Cardiac septum (tissue), 1 donor: ENCODE measurements around the gene DMRTC2. TPM values are rescaled to one million over a fixed set of nuclear protein-coding genes. Genes with fewer than 3 reads are reported as not detected.

Source experiments
- DNase-seq: peaks from one replicate; pipeline ENCODE4 v3.0.0-alpha.2; 2020; ENCODE audit warnings: low spot score
- intact Hi-C: fragments of 100-400 bp; cut with DNase I; formaldehyde crosslinking; loops from one replicate; pipeline ENCODE4 v1.14.0; 2022
- microRNA-seq: library from miRNA; unstranded; fragments of <30 nt; microRNA quantifications from one replicate; pipeline ENCODE4 v1.2.0, GENCODE V29; 2020
- total RNA-seq: library from RNA; stranded (reverse); fragmentation: NEBNext Ultra II Directional; extraction: Animal tissue kit (Norgen Biotek cat#: 25700); gene quantifications from one replicate; pipeline ENCODE4 v1.2.1, GENCODE V29; 2021
- donor health status: DM: no; HTN: no; CAD: no.

The DMRTC2 gene
- total RNA-seq, 1 donor from 2014 or later: not detected

DNA sequence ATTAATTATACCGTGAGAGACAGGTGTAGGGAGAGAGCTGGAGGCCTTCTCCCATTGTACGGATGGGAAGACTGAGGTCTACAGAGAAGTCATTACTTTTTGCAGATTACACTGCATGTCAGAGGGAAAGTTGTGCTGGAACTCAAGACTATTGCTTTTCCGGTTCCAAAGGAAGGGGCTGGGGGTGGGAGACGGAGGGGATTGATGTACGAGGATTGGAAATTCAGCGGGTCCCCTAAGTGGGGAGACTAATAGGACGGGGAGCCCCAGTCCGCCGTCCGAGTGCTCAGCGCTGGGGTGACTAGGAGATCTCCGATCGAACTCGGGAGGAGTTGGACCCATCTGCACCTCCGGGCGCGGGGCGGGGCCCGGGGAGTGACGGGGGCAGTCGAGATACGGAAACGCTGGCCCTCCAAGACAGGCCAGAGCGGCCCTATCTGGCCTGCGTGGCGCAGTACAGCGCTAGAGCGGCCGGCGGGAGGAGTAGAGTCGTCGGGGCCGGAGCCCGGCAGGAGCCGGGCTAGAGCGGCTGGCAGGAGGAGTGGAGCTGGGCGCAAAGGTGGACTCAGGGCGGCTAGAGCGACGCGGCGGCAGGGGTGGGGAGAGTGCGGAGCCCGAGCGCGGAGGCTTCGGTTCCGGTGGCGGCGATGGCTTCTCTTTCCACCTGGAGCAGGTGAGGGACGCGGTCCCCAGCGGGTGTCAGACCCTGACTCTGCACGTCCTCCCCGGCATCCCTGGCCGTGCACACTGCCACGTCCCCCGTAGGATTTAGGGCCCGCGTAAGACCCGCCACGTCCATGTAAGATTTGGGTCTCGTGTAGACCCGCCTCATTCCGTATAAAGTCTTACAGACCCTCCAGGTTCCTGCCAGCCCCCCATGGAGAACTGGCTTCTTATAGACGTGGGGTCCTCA lies 39.2 kb downstream of the DMRTC2 start:
- DNase-seq: peak; percentile 96
- intact Hi-C loops: loop anchor here (2.0 to 5.0 kb wide), 2 partner anchors 23 to 73 kb away; partner anchors contain the start of genes RABAC1 and RPS19

DNA sequence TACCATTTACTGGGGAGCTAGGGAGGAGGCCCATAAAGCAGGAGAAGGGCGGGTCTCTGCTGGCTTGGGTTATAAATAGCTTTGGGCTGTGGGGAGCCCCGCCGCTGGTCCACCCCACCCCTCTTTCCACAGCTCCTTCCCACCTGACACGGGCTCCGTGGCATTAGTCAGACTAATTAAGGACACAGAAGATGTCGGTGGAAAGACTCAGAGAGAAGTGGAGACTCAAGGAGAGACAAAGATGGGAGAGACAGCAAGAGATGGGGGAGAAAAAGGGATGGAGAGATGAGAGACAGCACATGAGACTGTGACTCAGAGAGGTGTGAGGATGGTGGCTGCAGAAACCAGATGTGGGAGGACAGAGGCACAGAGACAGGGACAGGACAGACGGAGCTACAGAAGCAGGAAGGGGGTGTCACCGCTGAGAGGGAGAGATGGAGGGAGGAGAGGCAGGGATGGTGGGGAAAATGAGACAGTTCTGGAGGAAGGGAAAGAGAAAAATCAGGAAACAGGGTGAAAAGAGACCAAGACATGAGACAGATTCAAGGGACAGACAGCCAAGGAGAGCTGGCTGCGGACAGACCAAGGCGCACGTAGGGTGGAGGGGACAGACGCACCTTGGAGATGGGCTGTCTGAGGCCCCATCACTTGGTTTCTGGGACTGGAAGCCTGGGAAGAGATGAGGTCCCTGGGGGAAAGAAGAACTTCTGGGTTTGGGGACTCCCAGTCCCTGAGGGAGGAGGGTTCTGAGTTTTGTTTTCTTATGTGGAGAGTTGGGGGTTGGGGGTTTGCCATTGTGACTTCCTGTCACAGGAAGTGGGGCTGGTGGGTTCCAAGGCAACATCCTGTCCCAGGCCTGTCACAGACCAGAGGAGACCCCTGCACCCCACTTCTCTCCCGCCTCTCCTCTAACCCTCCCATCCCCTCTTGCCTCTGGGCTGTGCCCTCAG lies 42.2 kb downstream of the DMRTC2 start:
- no peak for DNase-seq
- intact Hi-C loops: no loop called here

DNA sequence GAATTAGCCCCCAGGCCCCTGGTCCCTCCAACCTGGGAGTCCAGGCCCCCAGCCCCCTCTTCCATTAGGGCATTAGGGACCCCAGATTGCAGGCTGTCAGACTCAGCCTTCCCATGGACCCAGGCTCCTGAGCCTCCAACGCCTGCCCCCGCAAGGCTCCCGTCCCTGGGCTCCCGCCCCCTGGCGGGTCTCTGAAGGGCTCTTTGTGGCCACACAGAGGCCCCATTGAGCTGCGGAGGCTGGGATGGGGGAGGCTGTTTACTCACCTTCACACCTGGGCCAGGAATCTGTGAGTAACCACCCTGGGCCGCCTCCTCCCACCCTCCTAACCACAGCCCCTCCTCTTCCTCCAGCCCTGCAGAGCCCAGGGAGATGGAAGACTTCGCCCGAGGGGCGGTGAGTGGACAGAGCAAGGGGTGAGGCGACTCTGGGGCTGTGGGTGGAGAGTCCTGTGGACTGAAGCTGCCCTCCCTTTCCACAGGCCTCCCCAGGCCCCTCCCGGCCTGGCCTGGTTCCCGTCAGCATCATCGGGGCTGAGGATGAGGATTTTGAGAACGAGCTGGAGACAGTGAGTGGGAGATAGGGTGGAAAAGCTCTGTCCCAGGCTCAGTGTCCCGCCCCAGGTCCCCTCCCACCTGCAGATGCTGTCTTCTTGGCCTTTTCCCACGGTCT lies 43.0 kb downstream of the DMRTC2 start:
- intact Hi-C loops: no loop called here
- no peak for DNase-seq

DNA sequence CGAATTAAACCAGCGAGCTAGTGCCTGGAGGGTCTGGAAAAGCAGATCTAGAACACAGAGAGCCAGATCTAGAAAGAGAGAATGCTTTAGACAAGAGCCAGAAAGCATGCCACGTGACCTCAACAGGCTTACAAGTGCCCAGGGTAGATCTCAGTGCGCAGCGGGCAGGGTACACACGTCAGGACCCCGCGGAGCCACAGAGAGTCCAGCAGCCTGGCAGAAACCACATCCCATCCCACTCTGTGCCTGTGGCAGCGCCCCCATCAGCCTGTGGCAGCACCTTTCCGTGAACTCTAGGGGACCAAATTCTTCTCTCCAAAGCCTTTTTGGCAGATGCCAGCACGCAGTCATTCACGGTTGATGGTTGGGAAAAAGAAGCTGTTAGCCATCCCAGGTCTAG lies 44.1 kb downstream of the DMRTC2 start:
- intact Hi-C loops: no loop called here
- no peak for DNase-seq

DNA sequence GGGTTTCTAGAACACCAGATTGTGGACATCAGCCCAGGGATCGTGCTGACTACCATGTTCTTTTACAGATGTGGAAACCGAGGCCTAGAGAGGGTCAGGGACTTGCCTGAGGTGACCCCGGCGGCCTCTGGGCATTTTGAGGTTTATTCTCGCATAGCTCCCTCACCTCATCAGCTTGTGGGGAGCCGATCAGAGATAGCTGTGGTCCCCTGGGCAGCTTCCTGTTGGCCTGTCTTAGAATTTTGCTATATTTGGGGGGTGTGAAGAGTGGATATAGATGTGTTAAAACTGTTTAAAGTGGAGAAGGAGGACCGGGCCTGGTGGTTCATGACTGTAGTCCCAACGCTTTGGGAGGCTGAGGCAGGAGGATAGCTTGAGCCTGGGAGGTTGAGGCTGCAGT lies 45.1 kb downstream of the DMRTC2 start:
- no peak for DNase-seq
- intact Hi-C loops: no loop called here

DNA sequence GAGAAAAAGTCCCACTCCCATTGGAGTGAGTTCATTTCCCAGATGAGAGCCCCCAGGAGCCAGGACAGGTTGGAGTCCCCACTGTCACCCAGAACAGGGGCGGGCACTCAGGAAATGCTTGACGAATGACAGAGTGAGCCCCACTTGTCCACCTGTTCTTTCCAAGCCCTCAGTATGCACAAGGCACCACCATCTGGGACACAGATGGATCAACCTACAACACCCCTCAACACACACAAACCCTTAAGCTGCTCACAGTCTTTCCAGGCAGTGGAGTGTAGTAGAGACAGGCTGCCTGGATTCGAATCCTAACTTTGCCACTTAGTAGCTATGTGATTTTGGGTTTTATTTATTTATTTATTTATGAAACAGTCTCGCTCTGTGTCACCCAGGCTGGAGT lies 46.1 kb downstream of the DMRTC2 start:
- no peak for DNase-seq
- intact Hi-C loops: no loop called here

DNA sequence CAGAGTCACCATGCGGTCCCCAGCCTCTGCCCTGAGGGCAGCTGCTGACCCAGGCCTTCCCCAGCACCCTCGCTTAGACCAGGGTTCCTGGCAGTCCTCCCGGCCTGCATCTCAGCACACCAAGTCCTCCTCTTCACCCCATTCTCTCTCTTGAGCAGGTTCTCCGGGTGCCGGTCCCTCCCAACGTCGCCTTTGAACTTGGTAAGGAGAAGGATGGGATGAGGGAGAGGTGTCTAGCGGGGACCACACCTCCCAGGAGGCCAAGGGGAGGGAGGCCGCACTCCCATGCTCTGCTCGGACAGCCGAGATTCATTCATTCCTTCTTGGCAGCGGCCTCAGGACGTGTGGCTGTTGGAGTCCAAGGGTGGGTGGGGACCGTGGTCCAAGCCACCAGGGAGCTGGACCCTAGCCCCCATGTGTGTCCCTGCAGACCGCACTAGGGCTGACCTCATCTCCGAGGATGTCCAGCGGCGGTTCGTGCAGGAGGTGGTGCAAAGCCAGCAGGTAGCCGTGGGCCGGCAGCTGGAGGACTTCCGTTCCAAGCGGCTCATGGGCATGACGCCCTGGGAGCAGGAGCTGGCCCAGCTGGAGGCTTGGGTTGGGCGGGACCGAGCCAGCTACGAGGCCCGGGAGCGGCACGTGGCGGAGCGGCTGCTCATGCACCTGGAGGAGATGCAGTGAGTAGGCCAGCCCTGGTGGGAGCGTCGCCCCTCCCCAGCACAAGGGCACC lies 47.5 kb downstream of the DMRTC2 start:
- intact Hi-C loops: no loop called here
- DNase-seq: no peak

DNA sequence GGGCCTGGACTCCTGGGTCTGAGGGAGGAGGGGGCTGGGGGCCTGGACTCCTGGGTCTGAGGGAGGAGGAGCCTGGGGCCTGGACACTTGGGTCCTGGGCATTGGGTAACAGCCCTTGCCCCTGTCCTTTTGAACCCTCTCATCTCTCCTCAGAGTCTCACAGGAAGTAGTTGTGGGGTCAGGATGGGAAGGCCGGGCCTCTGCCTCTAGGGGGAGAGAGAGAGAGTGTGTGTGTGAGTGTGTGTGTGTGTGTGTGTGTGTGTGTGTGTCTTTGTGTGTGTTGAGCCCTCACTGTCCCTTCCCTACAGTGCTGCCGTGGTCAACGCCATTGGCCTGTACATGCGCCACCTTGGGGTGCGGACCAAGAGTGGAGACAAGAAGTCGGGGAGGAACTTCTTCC lies 49.1 kb downstream of the DMRTC2 start:
- no peak for DNase-seq
- intact Hi-C loops: no loop called here

DNA sequence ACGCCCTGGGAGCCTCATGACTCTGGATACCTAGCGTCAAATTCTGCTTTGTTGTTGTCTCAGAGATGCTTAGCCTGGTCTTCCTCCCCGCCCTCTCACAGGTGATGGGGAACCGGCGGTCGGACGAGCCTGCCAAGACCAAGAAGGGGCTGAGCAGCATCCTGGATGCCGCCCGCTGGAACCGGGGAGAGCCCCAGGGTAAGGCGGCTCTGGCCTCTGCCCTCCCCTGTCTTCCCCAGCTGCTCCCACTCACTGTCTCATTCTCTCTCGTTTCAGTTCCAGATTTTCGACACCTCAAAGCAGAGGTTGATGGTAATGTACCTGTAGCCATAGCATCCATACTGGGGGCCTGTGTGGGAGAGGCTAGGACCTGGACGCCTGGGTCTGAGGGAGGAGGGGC lies 49.5 kb downstream of the DMRTC2 start:
- intact Hi-C loops: no loop called here

DNA sequence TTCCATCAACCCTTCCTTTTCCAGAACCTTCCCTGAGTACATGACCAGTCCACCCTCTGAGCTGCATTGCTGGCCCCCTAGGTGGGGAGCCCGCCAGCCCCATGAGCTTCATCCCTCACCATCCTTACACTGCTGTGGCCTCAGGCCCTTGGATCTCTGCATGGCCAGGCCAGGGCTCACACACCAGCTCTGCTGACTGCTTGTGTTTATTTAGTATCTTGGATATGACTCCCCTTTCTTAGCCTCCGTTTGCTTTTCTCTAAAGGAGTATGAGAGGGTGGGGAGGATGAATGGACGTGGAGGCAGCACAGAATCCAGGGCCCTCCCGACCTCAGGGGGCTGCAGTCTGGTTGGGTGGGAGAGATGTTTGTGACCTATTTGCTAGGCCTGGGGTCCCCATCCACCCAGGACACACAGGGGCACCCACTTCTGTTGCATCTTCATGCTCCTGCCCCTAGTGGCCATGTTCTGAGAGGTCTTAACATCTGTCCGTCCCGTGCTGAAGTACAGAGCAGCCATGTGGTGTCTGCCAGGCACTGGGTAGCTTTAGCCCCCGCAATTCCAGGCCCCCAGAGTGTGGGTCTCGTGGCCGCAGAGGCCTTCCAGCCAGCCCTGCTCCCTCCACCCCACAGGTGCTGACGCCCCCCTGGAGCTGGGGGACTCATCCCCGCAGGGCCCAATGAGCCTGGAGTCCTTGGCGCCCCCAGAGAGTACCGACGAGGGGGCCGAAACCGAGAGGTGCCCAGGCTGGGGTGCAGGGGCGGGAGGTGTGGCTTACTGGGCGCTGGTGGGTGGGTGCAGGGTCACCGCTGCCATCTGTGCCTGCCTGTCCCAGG lies 51.1 kb downstream of the DMRTC2 start:
- DNase-seq: no peak
- intact Hi-C loops: no loop called here

More for the DNA sequence above, 49.5 kb downstream of the DMRTC2 start:
- no peak for DNase-seq

DNA sequence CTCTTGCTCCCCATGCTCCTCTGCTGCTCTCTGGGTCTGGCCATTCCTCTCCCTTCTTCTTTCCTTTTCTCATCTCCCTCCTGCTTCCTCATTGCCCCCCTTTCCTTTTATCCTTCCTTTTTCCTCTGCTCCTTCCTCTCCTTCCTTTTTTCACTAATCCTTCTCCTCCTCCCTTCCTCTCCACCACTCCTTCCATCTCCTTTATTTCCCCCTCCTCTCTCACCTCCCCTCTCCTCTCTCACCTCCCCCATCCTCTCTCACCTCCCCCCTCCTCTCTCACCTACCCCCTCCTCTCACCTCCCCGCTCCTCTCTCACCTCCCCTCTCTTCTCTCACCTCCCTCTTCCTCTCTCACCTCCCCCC lies 51.7 kb downstream of the DMRTC2 start:
- no peak for DNase-seq
- intact Hi-C loops: no loop called here

DNA sequence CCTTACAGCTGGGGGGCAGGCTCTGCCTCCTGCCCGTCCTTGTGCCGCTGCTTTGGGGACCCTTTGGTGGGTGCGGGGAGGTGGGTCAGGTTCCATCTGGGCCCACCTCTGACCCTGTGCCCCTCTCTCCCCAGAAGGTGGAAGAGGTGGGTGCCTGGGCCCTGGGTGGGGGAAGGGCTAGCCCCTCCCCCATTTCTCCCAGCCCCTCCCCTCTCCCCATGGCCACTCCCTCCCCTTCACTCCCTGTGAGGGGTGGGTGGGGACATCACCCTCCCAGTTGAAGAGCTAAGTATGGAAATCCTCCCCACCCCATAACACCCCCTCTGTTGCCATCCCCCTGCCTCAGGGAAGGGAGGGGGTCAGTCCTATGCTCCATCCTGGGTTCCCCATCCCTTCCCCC lies 52.3 kb downstream of the DMRTC2 start:
- intact Hi-C loops: no loop called here
- DNase-seq: no peak

DNA sequence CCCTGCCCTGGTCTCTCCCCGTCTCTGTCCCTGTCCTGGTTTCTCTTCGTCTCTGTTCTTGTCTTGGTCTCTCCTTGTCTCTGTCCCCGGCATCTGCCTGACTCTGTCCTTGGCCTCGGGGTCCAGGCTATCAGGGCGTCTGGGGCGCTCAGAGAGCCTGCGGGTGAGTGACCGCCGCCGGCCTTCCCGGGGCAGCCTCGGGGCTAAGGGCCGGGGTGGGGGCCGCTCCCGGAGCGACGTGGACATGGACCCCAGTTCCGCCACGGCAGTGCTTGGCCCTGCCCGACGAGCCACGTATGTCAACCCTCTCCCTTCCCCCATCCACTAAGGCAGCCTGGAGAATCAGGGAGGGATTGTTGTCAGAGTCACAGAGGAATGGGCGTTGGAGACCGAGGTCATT lies 53.0 kb downstream of the DMRTC2 start:
- DNase-seq: no peak
- intact Hi-C loops: no loop called here

DNA sequence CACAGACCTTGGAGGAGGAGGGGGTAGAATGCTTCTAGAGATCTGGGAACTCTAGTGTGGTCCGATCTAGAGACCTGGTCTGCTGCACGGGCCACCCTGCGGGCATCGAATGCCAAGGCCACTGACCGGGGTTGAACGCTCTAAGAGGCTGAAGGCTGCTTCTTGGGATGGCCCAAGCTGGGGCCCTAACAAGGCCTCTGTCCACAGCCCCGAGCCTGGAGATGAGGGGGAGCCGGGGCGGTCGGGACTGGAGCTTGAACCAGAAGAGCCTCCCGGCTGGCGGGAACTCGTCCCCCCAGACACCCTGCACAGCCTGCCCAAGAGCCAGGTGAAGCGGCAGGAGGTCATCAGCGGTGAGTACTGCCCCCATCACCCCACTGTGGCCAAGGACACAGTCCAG lies 53.4 kb downstream of the DMRTC2 start:
- DNase-seq: no peak
- intact Hi-C loops: no loop called here

Small RNA genes lying within 50 kb of the gene (microRNA-seq; reads per million reads assigned to microRNA genes)
- not detected for gene MIR6797

Other genes with a start within 250 kb of the DMRTC2 start
- gene CEACAM4, start 218.0 kb upstream of the DMRTC2 start, total RNA-seq: 0.51 TPM
- gene CEACAM7, start 156.8 kb upstream of the DMRTC2 start, total RNA-seq: not detected
- gene CEACAM5, start 136.4 kb upstream of the DMRTC2 start, total RNA-seq: 0.19 TPM
- 0.16 TPM for gene CEACAM6, start 89.5 kb upstream of the DMRTC2 start, total RNA-seq
- gene CEACAM3, start 48.5 kb upstream of the DMRTC2 start, total RNA-seq: 0.97 TPM
- gene LYPD4, start 359 bp upstream of the DMRTC2 start, total RNA-seq: not detected
- 548 TPM for gene RPS19, start 15.2 kb downstream of the DMRTC2 start, total RNA-seq
- not detected for gene CD79A, start 32.2 kb downstream of the DMRTC2 start, total RNA-seq
- gene ARHGEF1, start 38.1 kb downstream of the DMRTC2 start, total RNA-seq: 37.9 TPM
- gene ERFL, start 83.4 kb downstream of the DMRTC2 start, total RNA-seq: not detected
- gene RABAC1, start 114.3 kb downstream of the DMRTC2 start, total RNA-seq: 92.0 TPM
- 242 TPM for gene ATP1A3, start 149.2 kb downstream of the DMRTC2 start, total RNA-seq
- 4.6 TPM for gene GRIK5, start 225.2 kb downstream of the DMRTC2 start, total RNA-seq
- 8.3 TPM for gene ZNF574, start 231.1 kb downstream of the DMRTC2 start, total RNA-seq